Activated naive CD8-positive, alpha-beta T cell (primary cell): ENCODE data around the gene CXCR3.
A peak's percentile ranks its signal among the peaks of the same experiment; 100 is the strongest.
"Not testable (repeated sequence)": the region's sequence is repeated elsewhere in the genome, so short reads cannot be mapped to it uniquely, and the experiment has no call there.

ENCODE experiments used
- H3K27ac Mint-ChIP-seq: one replicate; pipeline ENCODE4 v1.8.0; 2021; ENCODE audit warnings: mixed read lengths
- H3K27me3 Mint-ChIP-seq: one replicate; pipeline ENCODE4 v1.8.0; 2021; ENCODE audit warnings: mixed read lengths
- H3K36me3 Mint-ChIP-seq: one replicate; pipeline ENCODE4 v1.8.0; 2021; ENCODE audit warnings: mixed read lengths
- H3K4me1 Mint-ChIP-seq: one replicate; pipeline ENCODE4 v1.8.0; 2021; ENCODE audit warnings: low read depth, mixed read lengths
- H3K4me3 Mint-ChIP-seq: one replicate; pipeline ENCODE4 v1.8.0; 2021; ENCODE audit warnings: mild to moderate bottlenecking, mixed read lengths
- H3K9me3 Mint-ChIP-seq: one replicate; pipeline ENCODE4 v1.8.0; 2021; ENCODE audit warnings: low read depth, mixed read lengths

Gene CXCR3

GRCh38 chrX:71606536-71607216 is 11.6 kb downstream of the CXCR3 start:
- Mint-ChIP-seq H3K27me3 (no peaks in the 10 kb centered on the region), H3K36me3 (peaks cover 38% of the 10 kb centered on the region), H3K9me3 (no peaks in the 10 kb centered on the region), H3K27ac (peak overlapping the region; percentile 92), H3K4me1 (peaks cover 66% of the 10 kb centered on the region), H3K4me3 (peak overlapping the region; percentile 57)

- Mint-ChIP-seq H3K4me3 (peak overlapping the region; percentile 28), H3K27ac (peak overlapping the region; percentile 76), H3K9me3 (no peaks in the 10 kb centered on the region), H3K27me3 (no peaks in the 10 kb centered on the region), H3K36me3 (peaks cover 37% of the 10 kb centered on the region), H3K4me1 (peaks cover 62% of the 10 kb centered on the region)
These were observed 13.3 kb downstream of the CXCR3 start for GRCh38 chrX:71604796-71605568.

DNA sequence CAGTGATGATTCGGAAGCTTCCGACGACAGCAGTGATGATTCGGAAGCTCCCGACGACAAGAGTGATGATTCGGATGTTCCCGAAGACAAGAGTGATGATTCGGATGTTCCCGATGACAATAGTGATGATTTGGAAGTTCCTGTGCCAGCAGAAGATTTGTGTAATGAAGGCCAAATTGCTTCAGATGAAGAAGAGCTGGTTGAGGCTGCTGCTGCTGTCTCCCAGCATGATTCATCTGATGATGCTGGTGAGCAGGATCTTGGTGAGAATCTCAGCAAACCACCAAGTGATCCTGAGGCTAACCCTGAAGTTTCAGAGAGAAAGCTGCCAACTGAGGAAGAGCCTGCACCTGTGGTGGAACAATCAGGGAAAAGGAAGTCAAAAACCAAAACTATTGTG is 14.2 kb downstream of the CXCR3 start:
- H3K4me3 Mint-ChIP-seq: no peak overlapping the region
- H3K27me3 Mint-ChIP-seq: no peaks in the 10 kb centered on the region
- no peaks in the 10 kb centered on the region for H3K9me3 Mint-ChIP-seq
- H3K27ac Mint-ChIP-seq: peak overlapping the region; percentile 87
- peaks cover 61% of the 10 kb centered on the region for H3K4me1 Mint-ChIP-seq
- H3K36me3 Mint-ChIP-seq: peaks cover 32% of the 10 kb centered on the region

- Mint-ChIP-seq H3K36me3 (peaks cover 30% of the 10 kb centered on the region), H3K4me3 (peak overlapping the region; percentile 52), H3K27ac (peak overlapping the region; percentile 86), H3K4me1 (peaks cover 56% of the 10 kb centered on the region), H3K27me3 (no peaks in the 10 kb centered on the region), H3K9me3 (no peaks in the 10 kb centered on the region)
These were observed 14.7 kb downstream of the CXCR3 start for GRCh38 chrX:71603618-71604017.

- Mint-ChIP-seq H3K36me3 (peaks cover 21% of the 10 kb centered on the region), H3K27me3 (no peaks in the 10 kb centered on the region), H3K27ac (peak overlapping the region; percentile 86), H3K4me1 (peaks cover 30% of the 10 kb centered on the region), H3K4me3 (no peak overlapping the region), H3K9me3 (no peaks in the 10 kb centered on the region)
These were observed 18.3 kb downstream of the CXCR3 start for GRCh38 chrX:71599965-71600364.

- H3K4me3 Mint-ChIP-seq, H3K27me3 Mint-ChIP-seq, H3K36me3 Mint-ChIP-seq, H3K27ac Mint-ChIP-seq, H3K9me3 Mint-ChIP-seq, H3K4me1 Mint-ChIP-seq: not testable (repeated sequence)
These were observed 25.1 kb downstream of the CXCR3 start for GRCh38 chrX:71593210-71593609.

DNA sequence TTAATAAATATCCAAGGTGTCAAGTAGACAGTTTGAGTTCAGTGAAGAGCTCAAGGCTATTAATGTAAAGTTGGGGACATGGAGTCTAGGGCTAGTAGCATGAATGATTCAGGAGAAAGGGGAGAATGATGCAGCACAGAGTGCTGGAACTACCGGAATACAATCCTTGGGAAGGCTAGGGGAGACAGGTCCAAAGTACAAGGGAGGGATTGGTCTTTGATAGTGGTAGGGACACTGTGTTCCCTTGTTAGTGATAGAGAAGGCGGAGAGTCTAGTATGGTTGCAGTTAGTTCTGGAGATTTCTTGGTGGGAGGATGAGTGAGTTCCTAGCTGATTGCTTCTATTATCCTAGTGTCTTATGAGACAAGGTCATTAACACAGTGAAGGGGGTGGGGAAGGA is 31.4 kb downstream of the CXCR3 start:
- no peak overlapping the region for H3K27ac Mint-ChIP-seq
- H3K9me3 Mint-ChIP-seq: no peaks in the 10 kb centered on the region
- H3K4me3 Mint-ChIP-seq: no peak overlapping the region
- peaks cover 7% of the 10 kb centered on the region for H3K4me1 Mint-ChIP-seq
- no peaks in the 10 kb centered on the region for H3K36me3 Mint-ChIP-seq
- H3K27me3 Mint-ChIP-seq: no peaks in the 10 kb centered on the region

- Mint-ChIP-seq H3K27me3 (no peaks in the 10 kb centered on the region), H3K27ac (no peak overlapping the region), H3K9me3 (no peaks in the 10 kb centered on the region), H3K4me3 (no peak overlapping the region), H3K36me3 (no peaks in the 10 kb centered on the region), H3K4me1 (peaks cover 15% of the 10 kb centered on the region)
These were observed 37.1 kb downstream of the CXCR3 start for GRCh38 chrX:71581210-71581609.

DNA sequence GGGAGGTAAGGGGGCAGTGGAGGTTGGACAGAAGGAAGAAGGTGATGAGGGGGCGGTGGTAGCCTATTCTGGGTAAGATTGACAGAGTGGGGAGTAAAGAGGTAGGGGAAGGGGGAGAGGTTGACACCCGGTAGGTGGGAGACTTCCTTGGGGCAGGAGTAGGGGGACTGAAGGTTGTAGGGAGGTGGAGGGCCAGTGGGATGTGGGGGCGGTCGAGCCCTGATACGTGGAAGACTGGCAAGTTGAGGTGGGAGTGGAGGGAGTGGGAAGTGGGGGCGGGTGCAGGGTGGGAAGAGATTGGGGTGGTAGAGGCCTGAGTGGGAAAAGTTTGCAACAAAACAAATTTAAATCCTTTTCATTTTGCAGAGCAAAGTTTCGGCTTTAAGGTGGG is 38.3 kb downstream of the CXCR3 start:
- no peak overlapping the region for H3K4me3 Mint-ChIP-seq
- no peak overlapping the region for H3K27ac Mint-ChIP-seq

DNA sequence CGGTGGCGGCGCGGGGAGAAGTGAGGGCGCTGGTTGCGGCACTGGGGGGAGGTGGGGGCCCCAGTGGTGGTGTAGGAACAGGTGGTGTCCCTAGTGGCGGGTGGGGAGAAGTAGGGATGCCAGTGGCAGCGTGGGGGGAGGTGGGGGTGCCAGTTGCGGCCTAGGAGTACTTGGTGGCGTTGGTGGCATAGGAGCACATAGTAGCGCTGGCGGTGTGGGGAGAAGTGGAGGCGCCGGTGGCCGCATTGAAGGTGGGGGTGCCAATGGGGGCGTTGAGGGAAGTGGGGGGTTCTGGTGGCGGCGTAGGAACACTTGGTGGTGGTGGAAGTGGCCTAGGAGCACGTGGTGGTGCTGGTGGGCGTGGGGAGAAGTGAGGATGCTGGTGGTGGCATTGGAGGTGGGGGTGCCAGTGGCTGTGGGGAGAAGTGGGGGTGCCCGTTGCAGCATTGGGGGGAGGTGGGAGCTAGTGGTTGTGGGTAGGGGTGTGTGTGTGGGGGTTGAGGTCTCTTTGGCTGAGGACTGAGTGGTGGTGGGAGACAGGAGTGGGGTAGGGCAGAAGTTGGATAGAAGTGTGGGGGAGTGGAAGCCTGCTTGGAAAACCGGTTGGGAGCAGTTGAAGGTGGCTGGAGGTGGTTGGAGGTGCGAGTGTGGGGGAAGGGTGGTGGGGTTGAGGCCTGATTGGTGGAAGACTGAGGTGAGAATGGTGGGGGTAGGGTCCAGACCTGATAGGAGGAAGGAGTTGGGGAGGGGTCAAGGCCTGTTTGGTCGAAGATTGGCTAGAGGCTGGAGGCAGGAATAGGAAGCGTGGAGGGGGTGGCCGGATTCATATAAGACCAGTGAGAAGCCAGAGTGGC is 38.9 kb downstream of the CXCR3 start:
- H3K9me3 Mint-ChIP-seq: no peaks in the 10 kb centered on the region
- peak overlapping the region; percentile 46 for H3K27ac Mint-ChIP-seq
- H3K27me3 Mint-ChIP-seq: no peaks in the 10 kb centered on the region
- H3K4me3 Mint-ChIP-seq: no peak overlapping the region
- H3K4me1 Mint-ChIP-seq: peaks cover 12% of the 10 kb centered on the region
- H3K36me3 Mint-ChIP-seq: no peaks in the 10 kb centered on the region

More for the DNA sequence above, 38.3 kb downstream of the CXCR3 start:
- Mint-ChIP-seq H3K36me3 (no peaks in the 10 kb centered on the region), H3K27me3 (no peaks in the 10 kb centered on the region), H3K9me3 (no peaks in the 10 kb centered on the region), H3K4me1 (peaks cover 12% of the 10 kb centered on the region)

GRCh38 chrX:71578253-71579135 is 39.8 kb downstream of the CXCR3 start, which contains the start of gene GCNA:
TSS of gene GCNA (plus strand) at chrX:71578437. CDS start at chrX:71580822, 2,385 bp downstream.
- H3K4me1 Mint-ChIP-seq: peaks cover 12% of the 10 kb centered on the region
- no peak within 1 kb of the TSS for H3K4me3 Mint-ChIP-seq
- no peaks in the 10 kb centered on the region for H3K9me3 Mint-ChIP-seq
- H3K27ac Mint-ChIP-seq: peak within 1 kb of the TSS; percentile 46
- no peaks in the 10 kb centered on the region for H3K36me3 Mint-ChIP-seq
- no peaks in the 10 kb centered on the region for H3K27me3 Mint-ChIP-seq

- no peaks in the 10 kb centered on the region for H3K27me3 Mint-ChIP-seq
- no peak overlapping the region for H3K4me3 Mint-ChIP-seq
- H3K9me3 Mint-ChIP-seq: no peaks in the 10 kb centered on the region
- peaks cover 14% of the 10 kb centered on the region for H3K4me1 Mint-ChIP-seq
- H3K36me3 Mint-ChIP-seq: no peaks in the 10 kb centered on the region
- no peak overlapping the region for H3K27ac Mint-ChIP-seq
These were observed 40.6 kb downstream of the CXCR3 start for GRCh38 chrX:71577682-71578081.

DNA sequence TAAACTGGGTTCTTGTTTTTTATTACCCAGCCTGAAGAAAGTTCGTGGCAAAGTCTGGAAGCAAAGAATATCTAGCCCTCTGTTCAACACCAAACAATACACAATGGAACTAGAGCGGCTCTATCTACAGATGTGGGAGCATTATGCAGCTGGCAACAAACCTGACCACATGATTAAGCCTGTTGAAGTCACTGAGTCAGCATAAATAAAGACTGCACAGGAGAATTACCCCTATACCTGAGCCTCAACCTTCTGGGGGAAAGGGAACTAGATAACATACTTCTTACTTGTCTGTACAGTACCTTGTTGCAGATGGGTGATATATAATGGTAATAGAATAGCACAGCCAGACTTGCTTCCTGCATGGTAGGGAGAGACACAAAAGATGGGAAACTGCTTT is 44.7 kb downstream of the CXCR3 start:
- Mint-ChIP-seq H3K9me3 (no peaks in the 10 kb centered on the region), H3K27ac (peak overlapping the region; percentile 64), H3K27me3 (no peaks in the 10 kb centered on the region), H3K4me1 (peaks cover 17% of the 10 kb centered on the region), H3K4me3 (no peak overlapping the region), H3K36me3 (no peaks in the 10 kb centered on the region)

- peaks cover 13% of the 10 kb centered on the region for H3K4me1 Mint-ChIP-seq
- not testable (repeated sequence) for H3K27ac Mint-ChIP-seq, H3K4me3 Mint-ChIP-seq, H3K9me3 Mint-ChIP-seq, H3K36me3 Mint-ChIP-seq, H3K27me3 Mint-ChIP-seq
These were observed 46.9 kb downstream of the CXCR3 start for GRCh38 chrX:71571390-71571789.
